ENCODE measurements around the gene ONECUT3.

ONECUT3 gene

DNA sequence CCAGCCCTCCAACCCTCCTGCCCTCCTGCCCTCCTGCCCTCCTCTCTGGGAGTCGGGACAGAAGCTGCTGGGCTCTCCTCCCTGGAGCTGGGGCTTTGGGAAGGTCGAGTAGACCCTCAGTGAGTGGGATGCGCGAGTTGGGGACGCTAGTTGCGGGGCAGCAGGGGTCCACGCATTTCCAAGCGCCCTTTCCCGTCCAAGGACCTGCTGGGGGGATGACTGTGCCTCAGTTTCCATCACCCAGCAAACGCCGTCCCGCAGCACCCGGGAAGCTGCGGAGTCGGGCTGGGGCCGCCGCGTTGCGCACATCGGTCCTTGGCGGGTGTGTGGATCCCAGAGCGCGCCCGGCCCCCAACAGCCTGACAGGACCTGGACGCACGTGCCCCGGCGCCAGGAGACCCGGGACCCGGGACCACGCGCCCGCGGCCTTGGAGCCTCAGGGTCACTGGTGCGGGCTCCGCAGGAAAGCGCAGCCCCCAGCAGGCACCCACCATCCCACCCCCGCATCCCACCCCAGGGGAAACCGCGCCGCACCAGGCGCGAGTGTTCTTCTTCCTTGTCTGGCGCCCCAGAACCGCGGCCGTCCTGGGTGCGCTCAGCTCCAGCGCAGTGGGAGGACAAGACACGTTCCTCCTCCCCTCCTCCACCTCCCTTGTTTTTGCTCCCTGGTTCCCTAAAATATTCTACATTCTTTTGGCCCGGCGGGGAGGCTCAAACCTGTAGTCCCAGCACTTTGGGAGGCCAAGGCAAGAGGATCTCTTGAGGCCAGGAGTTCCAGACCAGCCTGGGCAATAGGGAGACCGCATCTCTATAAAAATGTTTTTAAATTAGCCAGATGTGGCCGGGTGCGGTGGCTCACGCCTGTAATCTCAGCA is 9.2 kb downstream of the ONECUT3 start:
- DNase-seq (ENCODE audit: low read depth) = no peak
- H3K4me3 ChIP-seq (ENCODE audit: low read length) = no peak overlapping the region
- TF ChIP-seq, protein P1, sequence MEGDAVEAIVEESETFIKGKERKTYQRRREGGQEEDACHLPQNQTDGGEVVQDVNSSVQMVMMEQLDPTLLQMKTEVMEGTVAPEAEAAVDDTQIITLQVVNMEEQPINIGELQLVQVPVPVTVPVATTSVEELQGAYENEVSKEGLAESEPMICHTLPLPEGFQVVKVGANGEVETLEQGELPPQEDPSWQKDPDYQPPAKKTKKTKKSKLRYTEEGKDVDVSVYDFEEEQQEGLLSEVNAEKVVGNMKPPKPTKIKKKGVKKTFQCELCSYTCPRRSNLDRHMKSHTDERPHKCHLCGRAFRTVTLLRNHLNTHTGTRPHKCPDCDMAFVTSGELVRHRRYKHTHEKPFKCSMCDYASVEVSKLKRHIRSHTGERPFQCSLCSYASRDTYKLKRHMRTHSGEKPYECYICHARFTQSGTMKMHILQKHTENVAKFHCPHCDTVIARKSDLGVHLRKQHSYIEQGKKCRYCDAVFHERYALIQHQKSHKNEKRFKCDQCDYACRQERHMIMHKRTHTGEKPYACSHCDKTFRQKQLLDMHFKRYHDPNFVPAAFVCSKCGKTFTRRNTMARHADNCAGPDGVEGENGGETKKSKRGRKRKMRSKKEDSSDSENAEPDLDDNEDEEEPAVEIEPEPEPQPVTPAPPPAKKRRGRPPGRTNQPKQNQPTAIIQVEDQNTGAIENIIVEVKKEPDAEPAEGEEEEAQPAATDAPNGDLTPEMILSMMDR (conservative IDR thresholded peaks at IDR 0.05; ENCODE audit: low read depth, low read length) = no peak

DNA sequence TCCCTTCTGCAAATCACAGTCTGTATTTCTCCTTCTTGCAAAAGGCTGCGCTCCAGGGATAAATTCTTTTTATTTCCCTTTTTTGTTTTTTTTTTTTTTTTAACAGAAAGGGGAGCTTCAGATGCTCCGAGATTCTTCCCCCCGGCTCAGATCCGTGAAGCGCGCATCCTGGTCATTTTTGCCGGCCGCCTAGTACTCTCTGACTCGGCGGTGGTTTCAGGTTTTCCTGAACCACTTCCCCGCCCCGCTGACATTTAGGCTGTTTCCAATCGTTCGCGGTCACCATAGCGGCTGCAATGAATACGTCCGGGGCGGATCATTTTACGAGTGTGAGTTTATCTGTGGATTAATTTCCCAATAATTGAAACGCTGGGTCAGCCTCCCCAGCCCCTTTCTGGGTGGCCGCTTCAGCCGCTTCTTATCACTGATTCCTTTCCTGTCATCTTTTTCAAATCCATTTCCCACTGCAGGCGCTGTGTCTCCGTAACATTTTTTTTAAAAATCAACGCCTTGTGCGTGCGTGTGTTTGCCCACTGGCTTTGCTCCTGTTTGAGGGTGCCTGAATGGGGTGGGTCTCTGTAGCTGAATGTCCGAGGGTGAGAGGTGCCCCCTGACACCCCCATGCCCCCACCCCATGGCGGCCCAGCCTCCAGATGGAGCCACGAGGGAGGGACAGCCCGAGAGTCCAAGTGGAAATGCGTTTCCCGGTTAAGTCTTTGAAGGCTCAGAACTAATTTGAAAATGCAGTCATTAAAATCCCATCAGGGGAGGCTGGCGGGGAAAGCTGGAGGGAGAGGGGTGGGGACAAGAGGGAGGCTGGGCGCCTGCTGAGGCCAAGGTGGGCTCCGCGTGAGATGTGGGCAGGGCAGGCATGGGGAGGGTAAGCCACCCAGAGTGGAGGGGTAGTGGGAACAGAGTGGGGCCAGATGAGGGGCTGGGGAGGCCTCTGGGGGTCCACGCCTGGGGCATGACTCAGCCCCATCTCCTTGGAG is 10.6 kb downstream of the ONECUT3 start:
- TF ChIP-seq, protein P1 (conservative IDR thresholded peaks at IDR 0.05; ENCODE audit: low read depth, low read length) = no peak
- H3K4me3 ChIP-seq (ENCODE audit: low read length) = no peak overlapping the region
- DNase-seq (ENCODE audit: low read depth) = no peak

DNA sequence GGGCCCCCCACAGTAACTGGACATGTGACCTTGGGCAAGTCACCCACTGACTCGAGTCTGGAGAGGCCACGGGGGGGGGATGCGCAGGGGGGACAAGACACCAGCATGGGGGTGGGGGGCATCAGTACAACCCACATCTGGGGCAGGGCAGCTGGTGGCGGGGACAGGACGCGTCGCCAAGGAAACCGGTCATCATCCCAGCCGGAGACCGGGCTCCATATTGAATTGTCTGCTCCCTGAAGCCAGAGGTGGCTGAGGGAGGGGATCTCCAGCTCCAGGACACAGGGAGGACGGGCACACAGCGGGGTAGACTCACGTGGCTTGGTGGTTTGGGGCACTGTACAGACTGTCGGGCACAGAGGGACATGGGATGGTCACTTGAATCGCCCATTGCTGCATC is 11.4 kb downstream of the ONECUT3 start:
- TF ChIP-seq, protein P1 (conservative IDR thresholded peaks at IDR 0.05; ENCODE audit: low read depth, low read length) = no peak
- no peak overlapping the region for H3K4me3 ChIP-seq (ENCODE audit: low read length)
- no peak for DNase-seq (ENCODE audit: low read depth)

DNA sequence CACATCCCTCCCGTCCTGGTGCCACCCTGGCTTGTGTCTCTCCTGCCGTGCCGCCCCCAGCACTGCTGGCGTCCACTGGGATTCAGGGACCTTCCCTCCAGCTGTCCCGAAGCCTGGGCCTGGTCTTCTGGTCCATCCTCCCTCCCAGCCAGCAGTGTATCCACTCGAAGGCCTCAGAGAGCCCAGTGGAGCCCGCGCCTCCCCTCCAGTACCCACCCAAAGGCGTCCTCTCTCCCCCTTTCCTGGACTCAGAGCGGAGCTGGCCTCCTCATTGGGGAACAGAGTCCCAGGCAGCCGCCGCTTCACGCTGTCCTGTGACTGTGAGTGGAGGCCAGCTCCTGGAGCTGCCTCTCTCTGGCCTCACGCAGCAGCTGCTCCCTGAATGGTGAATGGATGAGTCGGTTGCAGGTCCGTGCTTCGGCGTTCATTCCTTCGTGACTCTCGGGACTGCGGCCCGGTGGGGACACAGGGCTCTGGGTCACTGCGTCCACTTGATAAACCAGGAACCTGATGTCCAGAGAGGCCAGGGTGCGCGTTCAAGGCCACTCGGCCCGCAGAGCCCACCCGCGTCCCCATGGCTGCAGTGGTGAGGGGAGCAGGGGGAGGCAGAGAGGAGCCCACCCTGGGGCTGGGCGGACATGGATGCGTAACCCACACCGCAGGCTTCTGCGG is 12.1 kb downstream of the ONECUT3 start:
- DNase-seq (ENCODE audit: low read depth) = no peak
- TF ChIP-seq, protein P1 (conservative IDR thresholded peaks at IDR 0.05; ENCODE audit: low read depth, low read length) = no peak
- no peak overlapping the region for H3K4me3 ChIP-seq (ENCODE audit: low read length)

DNA sequence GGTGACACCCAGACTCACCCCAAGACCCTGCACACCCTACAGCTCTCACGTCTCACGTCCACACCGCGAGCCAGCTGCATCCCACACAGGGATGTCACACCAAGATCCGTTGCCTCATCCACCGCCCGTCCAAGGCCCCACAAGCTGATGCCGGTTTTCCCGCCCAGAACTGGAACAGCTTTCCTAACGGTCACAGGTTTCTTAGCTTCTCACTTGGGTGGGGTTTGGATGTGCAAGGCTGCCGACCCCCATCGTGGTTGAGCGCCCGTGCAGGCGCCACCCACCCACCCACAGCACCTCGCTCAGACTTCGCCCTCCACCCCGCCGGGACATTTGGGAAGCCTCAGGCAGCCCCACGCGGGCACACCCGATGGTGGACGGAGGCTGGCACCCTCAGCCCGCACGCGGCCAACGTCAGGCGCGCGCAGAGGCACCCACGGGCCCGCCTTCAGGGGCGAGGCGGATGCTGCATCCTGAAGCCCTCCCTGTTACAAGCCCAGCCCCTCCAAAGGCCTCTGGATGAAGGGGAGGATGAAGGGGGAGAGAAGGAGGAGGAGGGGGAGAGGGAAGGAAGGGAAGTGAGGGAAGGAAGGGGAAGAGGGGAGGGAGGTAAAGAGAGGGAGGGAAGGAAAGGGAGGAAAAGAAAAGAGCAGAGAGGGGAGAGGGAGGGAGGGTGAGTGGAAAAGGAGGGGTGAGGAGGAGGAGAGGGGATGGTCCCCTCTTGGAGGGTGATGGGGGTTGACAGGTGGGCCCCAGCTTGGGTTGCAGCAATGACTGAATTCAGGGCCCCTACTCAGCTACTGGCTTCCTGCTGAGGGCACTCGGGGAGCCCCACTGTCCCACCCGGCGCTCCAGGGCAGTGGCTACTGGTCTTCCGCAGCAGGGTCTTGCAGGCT is 12.8 kb downstream of the ONECUT3 start:
- DNase-seq (ENCODE audit: low read depth) = no peak
- no peak overlapping the region for H3K4me3 ChIP-seq (ENCODE audit: low read length)
- TF ChIP-seq, protein P1 (conservative IDR thresholded peaks at IDR 0.05; ENCODE audit: low read depth, low read length) = no peak

DNA sequence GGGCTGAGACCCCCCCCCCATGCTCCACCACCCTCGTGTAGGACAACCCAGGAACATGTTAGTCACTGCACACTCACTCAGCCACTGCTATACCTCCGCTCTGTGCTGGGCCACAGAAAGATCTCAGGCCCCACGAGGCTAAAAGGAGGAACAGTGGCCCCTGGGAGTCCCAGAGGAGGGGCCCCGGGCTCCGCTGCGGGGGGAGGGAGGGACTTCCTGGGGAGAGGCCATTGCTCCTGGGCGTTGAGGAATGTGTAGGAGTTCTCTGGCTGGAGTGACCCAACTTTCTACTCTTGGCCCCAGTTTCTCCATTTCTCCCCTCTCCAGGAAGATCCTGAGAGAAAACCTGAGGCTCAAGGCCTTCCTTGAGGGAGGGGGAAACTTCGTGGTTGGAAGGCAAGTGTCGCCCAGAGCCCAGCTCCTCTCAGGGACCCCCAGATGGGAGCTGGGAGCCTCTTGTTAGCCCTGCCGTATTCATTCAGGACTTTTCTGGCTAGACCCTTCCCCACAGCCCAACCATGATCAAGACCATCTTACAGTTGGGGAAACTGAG is 13.6 kb downstream of the ONECUT3 start:
- no peak for DNase-seq (ENCODE audit: low read depth)
- no peak overlapping the region for H3K4me3 ChIP-seq (ENCODE audit: low read length)
- TF ChIP-seq, protein P1 (conservative IDR thresholded peaks at IDR 0.05; ENCODE audit: low read depth, low read length) = no peak
